DLD1 (cell line): ENCODE data around the gene HPD.
"Not testable (repeated sequence)": the region's sequence is repeated elsewhere in the genome, so short reads cannot be mapped to it uniquely, and the experiment has no call there.

Experiments
- in situ Hi-C: cut with HindIII; loops from 2 replicates; pipeline ENCODE4 v1.10.0; 2017; ENCODE audit warnings: low sequenced_read_pairs

Gene HPD

DNA sequence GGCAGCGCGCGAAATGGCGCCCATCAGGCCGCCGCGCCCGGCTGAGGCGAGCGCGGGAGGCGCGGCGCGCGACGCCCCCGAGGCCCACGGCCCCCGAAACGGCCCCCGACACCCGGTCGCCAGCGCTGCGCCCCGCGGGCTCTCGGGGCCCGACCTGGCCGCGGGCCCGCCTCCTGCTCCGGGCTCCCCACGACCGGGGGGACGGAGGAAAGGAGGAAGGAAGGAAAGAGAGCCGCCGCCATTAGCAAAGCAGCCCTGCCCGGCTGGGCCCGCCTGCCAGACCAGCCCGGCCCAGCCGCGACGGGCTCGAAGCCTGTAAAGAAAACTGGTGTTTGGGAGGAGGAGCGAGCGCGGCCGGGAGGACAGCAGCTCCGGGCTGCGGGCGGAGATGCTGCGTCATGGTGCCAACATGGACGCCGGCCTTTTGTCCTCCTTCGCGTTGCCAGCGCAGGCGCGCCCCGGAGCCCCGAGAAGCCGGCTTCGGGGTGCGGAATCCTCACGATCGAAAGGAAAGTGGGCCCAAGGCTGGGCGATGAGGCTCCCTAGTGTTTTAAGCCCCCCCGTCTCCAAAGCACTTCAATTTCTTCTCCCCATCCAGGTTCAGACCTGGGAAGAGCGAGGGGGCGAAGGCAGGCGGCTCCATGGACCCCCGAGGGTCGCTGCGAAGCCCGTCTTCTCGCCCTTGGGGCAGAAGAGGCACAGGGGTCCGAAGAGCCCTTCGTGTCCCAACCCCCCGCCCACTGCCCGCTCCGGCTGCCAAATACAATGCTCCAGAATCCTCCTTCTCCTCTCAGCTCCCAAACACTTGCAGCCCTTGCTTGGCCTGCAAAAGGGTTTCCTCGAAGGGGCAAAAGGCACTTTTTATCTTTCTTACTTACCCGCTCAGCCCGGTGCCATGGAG lies 57.7 kb downstream of the HPD start:
- in situ Hi-C loops: no loop called here

DNA sequence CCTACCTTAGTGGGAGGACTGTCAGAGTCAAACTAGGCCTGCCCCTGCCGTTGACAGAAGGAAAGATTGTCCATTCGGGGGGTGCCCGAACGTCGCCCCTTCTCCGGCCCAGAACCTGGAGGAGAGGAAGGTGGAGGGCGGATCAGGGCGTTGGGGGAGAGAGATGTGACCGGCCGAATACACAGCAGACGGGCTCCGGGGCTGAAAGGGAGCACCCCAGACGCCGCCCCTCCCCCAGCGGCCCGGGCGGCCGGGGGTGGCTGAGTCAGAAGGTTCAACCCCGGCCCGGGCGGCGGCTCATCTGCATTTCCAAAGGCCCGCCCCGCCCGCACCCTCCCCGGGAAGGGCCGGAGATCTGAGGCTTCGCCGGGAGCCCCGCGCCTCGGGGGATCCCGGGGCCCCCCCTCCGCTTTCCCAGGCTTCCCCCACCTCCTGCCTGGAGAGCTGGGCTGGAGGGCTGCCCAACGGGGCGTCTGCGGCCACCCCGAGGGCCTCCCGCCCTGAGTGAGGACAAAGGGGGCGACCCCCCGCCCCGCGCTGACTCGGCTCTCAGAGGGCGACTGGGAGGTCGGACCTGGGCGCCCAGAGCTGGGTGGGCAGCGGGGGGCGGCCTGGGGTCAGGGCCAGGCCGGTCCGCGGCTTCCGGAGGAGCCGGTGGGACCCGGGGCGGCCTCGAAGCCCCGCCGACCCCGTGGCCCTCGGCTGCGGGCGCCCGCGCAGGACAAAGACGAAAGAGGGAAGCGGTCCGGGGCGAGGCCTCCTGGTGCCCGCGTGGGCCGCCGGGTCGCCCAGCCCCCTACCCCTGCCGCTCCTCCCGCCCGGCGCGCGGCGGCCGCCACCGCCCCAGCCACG lies 58.6 kb downstream of the HPD start:
- in situ Hi-C loops: no loop called here

DNA sequence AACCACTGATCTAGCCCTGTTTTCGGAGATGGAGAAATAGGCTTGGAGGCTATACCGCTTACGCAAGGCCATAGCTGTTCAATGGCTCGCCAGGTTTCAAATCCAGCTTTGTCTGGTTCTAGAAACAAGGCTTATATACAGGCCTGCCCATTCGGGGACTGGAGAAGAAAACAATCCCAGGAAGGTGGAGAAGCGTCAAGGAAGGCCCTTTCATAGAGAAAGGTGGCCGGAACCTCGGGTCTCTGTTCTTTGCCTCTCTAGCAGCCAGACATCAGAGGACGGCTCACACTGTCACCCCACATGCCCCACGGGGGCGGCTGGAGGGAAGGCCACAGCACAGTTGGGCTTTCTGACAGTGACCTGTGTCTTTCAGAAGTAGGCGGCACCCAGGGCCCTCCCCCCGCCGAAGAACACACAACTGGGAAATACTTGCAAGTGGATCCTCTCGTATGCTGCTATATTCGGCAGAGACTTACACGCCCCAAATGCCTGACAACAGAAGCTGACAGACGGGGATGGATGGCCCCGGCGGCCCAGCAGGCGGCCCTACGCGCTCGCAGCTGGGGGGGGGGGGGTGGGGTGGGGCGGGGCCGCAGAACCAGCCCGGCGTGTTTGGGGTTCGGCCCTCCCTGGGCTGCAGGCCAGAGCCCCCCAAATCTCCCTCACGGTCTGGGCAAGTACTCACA lies 59.4 kb downstream of the HPD start:
- in situ Hi-C loops: no loop called here

DNA sequence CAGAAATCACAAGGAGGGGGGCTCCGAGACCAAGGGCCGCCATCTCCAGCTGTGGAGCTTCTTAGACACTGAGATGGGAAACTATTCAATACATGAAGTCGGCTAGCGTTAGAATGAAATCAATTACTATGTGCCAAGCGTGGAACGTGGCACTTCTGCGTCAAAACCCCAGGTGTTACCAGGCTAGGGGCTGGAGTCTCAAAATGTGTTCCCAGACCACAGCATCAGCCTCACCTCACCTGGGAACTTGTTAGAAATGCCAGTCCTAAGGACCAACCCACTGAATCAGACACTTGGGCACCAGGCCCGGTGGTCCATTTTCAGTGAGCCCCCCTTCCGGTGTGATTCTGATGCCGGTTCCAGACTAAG lies 59.9 kb downstream of the HPD start:
- in situ Hi-C loops: no loop called here

DNA sequence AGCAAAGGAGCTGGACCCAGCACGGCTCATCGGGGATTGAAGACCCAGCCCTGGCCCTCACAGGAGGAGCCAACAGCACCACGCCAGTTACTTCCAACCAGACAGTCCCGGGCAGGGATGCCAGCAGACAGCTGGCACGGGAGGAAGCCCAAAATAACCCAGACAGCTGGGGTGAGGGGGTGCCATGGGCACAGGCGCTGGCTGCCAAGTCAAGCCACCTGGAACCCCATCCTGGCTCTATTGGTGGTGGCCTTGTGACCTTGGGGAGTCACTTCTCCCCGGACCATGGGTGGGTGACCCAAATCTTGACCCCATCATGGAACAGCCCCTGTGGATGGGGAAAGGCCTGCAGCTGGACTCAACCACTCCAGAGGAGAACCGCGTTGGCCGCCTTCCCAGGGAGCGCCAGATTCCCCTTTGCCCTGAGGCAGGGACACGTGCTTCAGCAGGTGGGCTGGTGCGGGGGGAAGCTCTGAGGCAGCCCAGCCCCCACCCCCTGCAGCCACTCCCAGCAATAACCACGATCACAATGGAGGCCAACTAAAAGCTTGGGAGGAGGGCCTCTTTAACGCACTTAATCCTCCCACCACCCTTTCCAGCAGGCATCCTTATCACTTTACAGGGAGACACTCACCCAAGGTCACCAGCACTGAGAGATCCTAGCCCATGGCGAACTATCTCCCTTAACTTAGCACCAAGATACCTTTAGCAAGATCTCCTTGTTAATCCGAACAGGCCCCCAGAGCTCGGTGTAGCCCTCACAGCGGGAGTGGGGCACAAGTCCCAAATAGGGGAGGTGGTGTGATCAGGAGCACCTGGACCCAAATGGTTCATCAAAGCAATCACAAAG lies 60.5 kb downstream of the HPD start:
- in situ Hi-C loops: no loop called here

DNA sequence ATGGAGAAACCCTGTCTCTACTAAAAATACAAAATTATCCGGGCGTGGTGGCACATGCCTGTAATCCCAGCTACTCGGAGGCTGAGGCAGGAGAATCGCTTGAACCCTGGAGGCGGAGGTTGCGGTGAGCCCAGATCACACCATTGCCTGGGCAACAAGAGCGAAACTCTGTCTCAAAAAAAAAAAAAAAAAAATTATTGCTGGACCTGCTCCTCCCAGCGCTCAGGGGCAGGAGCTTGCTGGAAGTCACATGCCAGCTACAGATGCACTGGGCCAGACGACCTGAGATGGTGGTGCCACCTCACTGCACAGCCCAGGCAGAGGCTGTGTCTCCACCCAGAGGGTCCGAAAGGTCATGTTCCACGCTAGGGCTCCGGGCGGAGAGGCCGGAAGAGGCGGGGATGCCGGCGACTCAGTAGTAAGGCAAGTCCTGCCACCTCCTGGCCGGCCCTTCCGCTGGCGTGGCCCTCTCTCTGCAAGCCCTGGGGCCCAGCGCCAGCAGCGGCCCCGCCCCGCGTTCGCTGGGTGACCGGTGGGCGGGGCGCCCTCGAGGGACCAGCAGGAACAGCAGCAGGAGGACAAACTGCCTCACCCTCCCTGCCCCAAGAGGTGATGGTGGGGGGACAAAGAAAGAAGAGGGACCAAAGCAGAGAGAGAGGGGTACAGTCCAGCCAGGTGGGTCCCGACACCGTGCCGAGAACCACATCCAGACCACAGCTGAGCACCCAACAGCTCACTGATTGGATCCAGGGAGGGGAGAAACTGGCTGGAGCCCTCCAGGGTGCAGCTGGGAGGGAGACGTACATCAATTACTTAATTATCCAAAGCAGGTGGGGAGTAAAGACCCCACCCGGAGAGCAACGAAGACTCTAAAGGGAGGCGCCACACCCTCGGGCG lies 61.6 kb downstream of the HPD start:
- in situ Hi-C loops: no loop called here

DNA sequence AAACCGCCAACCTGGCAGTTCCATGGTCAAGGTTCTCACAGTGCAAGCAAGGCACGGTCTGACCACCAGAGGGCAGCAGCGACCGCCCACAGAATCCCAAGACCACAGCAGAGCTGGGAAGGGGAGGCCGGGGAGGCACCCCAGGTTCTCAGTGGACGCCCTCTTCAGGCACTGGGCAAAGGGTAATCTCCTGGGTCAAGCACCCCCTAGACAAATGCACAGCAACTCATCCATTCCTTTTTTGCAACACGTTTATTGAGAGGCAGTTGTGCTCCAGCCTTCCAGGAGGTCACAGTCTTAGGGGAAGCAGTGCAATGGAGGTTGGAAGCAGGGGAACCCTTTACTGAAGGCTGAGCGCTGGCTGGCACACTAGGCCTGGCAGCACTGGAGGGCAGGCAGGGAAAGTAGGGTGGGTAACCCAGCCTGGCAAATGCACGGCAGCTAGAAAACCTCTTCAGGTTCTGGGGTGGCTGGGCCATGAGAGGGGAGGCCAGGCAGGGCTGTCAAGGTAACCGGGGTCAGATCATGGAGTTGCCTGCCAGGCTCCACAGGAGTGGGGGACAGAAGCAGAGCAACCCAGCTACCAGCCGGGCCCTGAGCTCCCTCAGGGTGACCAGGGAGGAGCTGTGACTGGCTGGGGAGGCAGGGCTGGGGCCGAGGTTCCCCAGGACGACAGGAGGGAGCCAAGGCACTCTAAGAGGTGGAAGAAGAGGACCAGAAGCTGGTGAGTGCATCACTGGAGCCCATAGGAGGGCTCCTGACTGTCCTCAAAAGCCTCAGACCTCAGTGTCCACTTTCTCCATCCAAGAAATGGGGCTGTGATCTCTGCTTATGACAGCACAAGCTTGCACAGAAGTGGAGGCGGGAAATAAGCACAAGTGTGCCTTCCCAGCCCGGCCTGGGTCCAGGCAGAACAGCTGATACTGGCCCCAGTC lies 63.4 kb downstream of the HPD start:
- in situ Hi-C loops: no loop called here

DNA sequence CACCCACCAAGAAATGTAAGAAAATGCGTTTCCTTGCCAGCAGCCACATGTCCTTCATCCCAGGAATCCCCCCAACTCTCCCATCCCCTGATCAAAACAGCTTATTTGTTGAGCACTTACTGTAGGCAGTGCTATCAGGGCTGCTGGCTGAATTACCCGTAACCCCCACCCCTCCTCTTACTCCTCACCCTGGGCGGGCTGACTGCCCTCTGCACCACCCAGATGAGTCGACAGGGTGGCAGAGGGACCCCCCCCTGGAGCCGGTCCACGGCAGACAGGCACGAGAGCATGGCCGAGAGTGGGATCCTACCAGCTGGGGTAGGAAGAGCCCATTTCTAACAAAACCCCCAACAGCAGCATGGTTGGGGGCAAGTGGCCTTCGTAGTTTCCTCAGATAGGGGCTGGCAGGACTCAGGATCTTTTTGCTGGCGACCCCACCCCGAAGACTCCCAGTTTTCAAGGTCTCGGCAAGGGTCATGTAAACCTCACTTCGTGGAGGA lies 64.1 kb downstream of the HPD start:
- in situ Hi-C loops: no loop called here

DNA sequence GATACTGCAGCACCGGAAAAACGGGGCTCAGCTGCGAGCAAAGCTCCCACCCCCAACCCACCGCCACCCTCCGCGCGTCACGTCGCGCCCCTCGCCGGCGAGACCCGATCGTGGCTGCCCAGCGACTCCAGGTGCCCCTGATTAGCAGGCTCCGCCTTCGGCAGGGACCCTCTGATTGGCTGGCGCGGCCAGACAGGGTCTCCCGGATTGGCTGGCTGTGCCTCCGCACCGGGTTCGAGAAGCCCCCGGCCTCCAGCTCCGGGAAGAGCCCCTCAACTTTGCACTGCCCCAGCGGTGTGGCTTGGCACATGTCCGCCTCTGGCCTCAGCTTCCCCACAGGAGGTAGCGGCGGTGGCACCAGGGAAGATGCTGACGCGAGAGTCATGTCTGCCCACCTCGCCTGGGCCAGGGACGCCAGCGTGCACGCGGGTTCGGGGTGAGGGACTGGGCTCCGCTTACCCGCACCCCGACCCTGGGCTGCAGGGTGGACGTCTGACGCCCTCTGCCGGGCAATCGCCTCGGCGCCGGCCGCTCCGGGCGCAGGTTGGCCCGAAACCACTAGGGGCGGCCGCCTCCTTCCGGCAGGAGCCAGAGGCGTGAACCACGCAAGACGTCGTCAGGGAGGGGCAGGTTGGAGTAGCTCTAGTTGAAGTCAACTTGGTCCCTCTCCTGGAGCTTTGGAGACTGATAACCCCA lies 64.7 kb downstream of the HPD start:
- in situ Hi-C loops: no loop called here

DNA sequence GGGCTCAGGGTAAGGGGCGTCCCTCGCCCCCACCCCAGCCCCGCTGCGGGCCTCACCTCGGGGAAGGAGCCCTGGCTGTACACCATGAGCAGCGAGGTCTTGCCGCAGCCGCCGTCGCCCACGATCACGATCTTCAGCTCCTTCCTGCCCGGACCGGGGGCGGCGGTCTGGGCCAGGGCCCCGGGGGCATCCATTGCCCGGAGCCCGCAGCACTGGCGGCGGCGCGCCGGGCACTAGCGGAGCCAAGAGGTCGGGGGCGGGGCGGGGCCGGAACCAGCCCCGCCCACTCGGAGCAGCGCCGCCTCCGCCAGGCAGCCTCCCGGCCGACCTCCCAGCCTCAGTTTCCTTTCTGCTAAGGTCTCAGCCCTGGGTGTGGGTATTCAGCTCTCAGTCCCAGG lies 65.2 kb downstream of the HPD start, which contains the start of gene RHOF:
Gene RHOF (minus strand): TSS at position 249 of the 398 bp plus-strand sequence. CDS start 55 bp downstream, at position 194.
- in situ Hi-C loops: no loop called here

DNA sequence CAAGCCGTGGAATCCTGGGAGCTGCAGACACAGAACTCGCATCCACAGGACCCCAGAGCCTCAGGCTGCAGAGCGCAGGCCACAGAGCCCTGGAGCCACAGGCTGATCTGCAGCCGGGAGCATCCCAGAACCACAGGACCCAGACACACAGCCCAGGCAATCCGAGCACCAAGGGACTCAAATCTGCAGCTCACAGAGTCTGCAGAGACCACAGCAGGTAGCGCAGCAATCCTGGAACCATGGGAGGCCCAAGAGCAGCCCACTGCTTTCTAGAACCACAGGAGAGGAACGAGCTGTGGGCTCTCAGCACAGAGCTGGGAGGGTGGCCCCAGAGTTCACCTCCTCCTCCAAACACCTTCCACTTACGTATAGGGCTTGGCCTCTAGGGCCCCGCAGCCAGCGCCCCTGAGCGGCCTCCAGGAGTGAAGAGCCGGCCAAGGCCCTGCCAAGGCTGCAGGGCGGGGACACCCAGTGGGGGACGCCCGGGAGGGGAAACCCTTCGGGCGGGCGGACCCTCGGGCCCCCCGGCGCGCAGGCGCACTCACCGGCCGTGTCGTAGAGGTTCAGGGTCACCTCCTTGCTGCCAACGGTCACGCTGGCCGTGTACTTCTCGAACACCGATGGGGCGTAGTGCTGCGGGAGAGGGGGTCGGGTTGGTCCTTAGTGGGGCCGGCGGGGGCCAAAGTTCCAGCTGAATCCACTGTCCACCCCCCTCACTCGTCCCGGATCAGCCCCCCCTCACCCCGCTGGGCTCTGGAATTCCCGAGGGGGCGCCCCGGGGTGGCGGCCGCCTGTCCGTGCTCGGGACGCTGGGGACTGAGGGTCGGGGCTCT lies 65.8 kb downstream of the HPD start:
- in situ Hi-C loops: no loop called here

DNA sequence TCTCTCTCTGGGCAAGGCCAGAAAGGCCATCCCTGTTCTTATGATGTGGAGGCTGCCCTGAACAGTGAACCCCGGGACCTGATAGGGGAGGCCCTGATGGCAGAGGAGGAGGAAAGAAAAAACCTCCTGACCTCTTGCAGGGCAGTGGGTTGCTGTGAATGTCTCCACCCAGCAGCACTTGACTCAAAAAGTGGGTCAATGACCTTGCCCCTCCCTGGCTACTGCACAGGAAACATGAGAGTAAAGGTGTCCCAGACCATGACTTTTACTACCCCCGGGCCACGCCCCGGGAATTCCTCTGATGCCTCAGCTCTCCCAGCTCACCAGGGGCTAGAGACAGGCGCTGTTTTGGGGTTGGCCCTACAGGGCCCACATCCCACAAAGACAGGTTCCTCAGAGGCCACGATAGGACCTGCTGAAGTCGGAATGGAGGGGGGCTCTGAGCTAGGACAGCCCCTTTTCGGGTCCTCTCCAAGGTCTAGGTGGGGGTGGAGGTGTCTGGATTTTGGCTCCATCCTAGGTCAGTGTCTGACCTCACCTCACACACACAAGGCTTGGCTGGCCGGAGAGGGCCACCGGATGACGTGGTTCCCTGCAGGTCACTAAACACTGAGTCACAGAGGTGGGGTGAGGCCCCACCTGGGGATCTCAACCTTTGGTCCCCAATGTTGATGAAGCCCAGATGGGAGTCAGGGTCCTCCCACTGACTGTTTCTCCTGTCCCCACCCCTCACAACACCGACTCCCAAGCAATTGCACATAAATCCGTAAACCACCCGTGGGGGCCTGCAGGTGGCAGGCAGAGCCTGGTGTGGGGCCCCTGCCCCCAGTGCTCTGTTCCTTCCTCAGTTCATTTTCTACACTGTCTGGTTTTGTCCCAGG lies 66.7 kb downstream of the HPD start:
- in situ Hi-C loops: no loop called here

DNA sequence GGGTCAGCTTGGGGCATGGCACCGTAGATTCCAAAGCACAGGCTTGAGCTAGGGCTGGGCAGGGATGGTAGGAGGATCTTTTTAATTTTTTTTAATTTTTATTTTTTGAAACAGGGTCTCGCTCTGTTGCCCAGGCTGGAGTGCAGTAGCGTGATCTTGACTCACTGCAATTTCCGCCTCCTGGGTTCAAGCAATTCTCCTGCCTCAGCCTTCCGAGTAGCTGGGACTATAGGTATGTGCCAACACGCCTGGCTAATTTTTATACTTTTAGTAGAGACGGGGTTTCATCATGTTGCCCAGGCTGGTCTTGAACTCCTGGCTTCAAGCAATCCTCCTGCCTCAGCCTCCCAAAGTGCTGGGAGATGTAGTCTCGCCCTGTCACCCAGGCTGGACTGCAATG lies 67.9 kb downstream of the HPD start:
- in situ Hi-C loops: not testable (repeated sequence)

DNA sequence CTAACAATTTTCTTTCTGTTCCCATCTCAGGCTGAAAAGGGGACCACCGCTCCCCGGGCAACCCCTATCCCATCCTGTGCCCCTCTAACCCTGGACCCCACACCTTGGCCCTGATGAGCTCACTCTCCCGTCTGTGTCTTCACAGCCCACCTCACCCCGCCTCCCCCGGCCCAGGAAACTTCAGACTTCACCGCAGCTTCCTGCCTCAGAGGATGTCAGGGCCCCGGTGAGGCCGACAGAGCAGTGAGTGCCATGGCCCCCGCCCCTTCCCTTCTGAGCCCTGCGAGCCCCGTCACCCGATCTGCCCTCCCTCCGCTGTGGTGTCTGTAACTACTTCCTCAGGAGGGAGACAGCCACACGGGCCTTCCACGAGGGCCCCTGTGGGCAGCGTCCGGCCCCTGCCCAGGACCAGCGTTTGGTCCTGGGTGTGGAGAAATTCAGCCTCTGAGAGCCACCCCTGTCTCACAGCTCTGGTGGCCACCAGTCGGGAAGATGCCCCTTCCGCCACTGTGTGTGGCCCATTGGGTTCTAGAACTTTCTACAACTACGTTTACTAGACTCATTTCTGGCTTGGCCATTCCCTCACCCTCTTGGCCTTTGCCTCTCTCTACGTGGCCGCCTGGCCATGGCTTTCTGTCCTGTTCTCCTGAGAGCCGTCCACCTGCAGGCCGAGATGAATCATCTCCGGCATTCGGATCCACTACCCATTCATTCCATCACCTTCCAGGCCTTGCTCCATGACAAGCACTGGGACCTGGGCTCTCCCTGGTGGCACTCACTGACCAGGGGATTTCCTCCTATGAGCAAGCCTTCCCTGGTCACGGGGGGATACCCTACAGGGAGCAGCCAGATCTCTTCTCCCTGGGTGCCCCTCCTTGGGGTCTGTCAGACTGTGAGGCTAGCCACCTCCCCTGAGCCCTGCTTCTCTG lies 68.6 kb downstream of the HPD start:
- in situ Hi-C loops: no loop called here
